GM19397 (cell line): Measurements from ENCODE around the gene VPS26A.
A peak's percentile ranks its signal among the peaks of the same experiment; 100 is the strongest.

Source experiments
- ATAC-seq: cut with Tn5 transposase; IDR thresholded peaks from one replicate; pipeline ENCODE4 v1.9.1; 2021; ENCODE audit warnings: mild to moderate bottlenecking, moderate library complexity; ENCODE audit not compliant: unreplicated experiment

The VPS26A gene

DNA sequence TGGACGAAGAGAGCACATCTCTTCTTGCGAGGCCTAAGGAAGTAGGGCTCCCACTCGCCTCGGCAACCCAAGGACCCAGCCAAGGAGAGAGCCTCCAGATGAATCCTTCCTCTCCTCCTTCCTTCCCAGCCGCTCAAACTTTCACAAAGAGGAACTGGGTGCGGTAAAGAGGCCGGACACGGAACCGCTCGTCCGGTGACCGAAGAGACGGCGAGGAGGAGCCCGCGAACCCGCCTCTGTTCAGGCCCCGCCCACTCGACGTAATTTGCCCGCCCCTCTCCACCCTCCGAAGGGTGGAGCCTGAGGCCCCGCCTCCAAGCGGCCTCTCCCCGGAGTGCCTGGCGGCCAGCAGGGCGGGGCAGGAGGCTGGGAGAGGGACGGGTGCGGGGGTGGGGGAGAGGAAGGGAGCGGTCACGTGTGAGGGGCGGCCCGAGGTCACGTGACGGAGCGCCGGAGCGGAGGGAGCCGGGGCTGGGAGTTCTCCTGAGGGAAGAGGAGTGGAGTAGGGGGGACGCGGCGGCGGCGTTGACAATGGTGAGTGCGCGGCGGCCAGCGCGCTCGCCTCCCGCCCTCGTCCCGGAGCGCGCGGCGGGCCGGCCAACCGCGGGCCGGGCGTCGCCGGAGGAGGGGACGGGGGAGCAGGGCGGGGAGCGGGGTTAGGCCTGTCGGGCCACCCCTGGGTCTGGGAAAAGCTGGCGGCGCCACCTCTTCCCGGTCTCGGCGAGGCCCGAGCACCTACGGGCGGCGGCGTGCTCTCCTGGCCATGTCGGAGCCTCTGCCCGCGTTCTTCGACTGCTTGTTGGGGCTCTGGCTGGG is at the start of gene VPS26A:
TSS of gene VPS26A (plus strand) at position 432 of the 816 bp plus-strand sequence. CDS start at position 532, 100 bp downstream.
- peak; percentile 86 for ATAC-seq

DNA sequence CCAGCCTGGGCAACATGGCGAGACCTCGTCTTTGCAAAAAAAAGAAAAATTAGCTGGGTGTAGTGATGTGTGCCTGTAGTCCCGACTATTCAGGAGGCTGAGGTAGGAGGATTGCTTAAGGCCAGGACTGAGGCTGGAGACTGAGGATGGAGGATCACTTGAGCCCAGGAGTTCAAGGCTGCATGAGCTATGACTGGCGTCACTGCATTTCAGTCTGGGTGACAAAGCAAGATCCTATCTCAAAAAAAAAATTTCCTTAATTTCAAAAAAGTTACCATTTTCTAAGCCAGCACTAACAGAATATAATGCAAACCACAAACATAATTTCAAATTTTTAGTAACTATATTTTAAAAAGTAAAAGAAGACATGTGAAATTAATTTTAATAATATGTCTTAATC is 49.4 kb upstream of the VPS26A start:
- no peak for ATAC-seq

DNA sequence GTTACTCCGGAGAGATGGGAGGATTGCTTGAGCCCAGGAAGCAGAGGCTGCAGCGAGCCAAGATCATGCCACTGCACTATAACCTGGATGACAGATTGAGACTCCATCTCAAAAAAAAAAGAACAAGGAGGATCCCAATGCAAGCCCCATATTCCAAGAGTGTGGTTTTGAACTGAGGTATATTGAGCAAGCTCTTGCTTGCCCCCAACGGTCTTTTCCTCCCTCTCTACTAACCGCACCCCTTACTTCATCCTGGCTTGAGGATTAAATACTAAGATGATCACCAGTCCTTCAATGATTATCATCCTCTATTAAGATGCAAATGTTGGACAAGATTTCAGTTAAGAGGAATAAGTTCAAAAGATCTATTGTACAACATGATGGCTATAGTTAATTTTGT is 48.5 kb upstream of the VPS26A start:
- no peak for ATAC-seq

GRCh38 chr10:69078311-69078710 is 45.7 kb upstream of the VPS26A start:
- ATAC-seq = no peak

- no peak for ATAC-seq
These were observed 43.8 kb upstream of the VPS26A start for GRCh38 chr10:69080226-69080625.

DNA sequence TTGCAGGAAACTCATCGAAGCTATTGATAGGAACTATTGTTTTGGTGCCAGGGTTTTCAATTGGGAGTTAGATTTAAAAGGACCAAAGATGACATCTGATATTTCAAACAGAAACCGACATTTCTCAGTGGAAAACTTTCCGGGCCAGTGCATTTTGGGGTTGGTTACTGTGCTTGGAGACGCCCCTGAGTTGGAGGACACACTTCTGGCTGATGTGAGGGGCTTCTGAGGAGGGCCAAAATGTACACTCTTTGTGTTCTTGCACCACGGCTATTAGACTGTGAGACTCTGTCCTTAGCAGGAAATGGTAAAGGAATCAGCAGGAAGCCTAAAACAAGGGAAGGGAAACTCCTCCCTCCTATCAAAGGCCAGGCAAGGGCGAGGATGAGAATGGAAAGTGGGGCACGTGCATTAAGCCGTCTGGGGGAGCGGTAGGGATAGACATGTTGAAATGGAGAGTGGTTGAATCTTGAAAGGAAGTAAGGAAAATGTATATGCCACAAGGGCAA is 37.9 kb upstream of the VPS26A start:
- no peak for ATAC-seq

GRCh38 chr10:69087590-69088470 is 36.1 kb upstream of the VPS26A start, which contains the start of gene SRGN:
Gene SRGN, plus strand, starts transcription at chr10:69088103. Its CDS starts 55 bp downstream, at chr10:69088158.
- ATAC-seq = peak; percentile 52

- no peak for ATAC-seq
These were observed 35.6 kb upstream of the VPS26A start for GRCh38 chr10:69088471-69088769.

- no peak for ATAC-seq
These were observed 35.0 kb upstream of the VPS26A start for GRCh38 chr10:69088801-69089501.

- ATAC-seq = no peak
These were observed 34.1 kb upstream of the VPS26A start for GRCh38 chr10:69089638-69090599.

GRCh38 chr10:69090685-69091084 is 33.3 kb upstream of the VPS26A start:
- no peak for ATAC-seq

DNA sequence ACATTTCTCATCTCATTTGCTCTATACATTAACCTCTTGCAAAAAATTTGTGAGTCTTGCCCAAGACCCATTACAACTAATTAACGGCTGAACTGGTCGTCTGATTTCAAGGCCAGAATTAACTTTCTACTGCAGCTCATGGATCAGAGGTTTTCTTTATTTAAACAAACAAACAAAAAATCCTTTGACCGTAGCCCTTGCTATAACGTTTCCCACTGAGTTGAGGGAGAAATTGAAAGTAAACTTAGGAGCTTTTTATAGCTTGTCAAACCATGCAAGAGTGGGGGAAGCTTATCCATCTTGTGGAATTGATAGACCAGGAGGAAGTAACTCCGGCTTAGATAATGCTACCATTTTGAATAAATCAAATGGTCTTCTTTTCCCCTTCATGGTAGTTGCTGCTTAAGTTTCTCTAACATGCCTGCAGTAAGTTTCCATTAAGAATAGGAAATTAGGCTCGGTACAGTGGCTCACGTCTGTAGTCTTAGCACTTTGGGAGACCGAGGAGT is 32.8 kb upstream of the VPS26A start:
- no peak for ATAC-seq

DNA sequence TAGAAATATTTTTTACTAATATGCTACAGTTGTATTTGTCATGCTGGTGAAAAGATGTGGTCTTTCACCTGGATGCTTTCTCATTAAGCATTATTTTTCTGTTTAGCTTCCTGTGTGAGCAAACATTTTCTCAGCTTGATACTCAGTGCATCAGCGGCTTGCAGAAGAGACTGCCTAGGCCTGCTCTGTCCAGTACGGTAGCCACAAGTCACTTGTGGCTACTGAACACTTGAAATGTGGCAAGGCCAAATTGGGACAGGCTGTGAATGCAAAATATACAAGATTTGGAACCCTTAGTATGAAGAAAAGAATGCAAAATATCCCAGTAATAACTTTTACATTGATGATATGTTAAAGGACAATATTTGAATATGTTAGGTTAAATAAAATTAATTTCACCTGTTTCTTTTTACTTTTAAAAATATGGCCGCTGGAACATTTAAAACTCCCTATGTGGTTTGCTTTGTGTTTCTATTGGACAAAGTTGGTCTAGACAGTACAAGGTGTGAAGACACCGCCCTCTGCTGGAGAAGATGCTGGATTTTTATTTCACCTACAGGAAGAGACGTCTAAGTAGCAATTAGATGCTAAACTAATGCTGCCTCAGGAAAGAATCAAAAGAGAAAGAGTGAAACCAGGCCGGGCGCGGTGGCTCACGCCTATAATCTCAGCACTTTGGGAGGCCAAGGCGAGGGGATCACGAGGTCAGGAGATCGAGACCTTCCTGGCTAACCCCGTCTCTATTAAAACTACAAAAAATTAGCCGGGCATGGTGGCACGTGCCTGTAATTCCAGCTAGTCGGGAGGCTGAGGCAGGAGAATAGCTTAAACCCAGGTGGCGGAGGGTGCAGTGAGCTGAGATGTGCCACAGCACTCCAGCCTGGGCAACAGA is 30.8 kb upstream of the VPS26A start:
- no peak for ATAC-seq

DNA sequence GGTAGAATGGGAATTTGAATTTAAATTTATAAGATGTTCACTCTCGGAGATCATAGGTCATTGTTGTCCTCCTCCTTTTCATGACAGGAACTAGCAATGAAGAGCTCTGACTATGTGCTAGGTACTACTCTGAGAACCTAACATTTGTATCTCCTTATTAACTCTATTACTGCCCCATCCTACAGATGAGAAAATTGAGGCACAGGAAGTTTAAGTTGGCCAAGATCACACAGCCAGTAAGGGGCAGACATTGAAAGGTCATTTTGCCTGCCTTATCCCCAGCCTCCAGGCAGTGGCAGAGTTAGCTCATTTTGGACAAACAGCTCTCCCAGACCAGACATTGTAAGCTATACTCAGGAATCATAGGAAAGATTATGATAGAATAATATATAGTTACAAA is 30.0 kb upstream of the VPS26A start:
- no peak for ATAC-seq

GRCh38 chr10:69096045-69096444 is 27.9 kb upstream of the VPS26A start:
- no peak for ATAC-seq

DNA sequence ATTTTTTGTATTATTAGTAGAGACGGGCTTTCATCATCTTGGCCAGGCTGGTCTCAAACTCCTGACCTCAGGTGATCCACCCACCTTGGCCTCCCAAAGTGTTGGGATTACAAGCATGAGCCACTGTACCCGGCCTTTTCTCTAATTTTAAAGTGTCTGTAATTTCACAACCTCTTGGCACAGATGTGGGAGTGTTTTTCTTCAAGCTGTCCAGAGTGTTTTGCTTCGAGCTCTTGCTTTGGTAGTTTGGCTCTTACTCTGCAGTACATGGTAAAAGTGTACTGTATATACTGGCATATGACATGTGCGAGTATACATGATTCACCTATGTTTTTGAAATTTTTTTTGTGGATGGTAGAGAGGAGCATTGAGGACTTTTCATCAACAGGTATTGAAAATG is 26.2 kb upstream of the VPS26A start:
- ATAC-seq = no peak

GRCh38 chr10:69100136-69100872 is 23.7 kb upstream of the VPS26A start:
- ATAC-seq = no peak

- no peak for ATAC-seq
These were observed 22.4 kb upstream of the VPS26A start for GRCh38 chr10:69101451-69102095.
